Esophagus squamous epithelium (tissue), 5 donors: ENCODE data around the gene KHK. TPM values are rescaled to one million over a fixed set of nuclear protein-coding genes. Genes with fewer than 3 reads are reported as not detected.

Experiments used
- DNase-seq: peaks from one replicate; lab custom pipeline; 2025; lab: John Stamatoyannopoulos, UW
- H3K27ac ChIP-seq, 4 donors: fragments of 200-600 bp; sonication (generic); one replicate each; pipeline ENCODE4 v1.5.1; 2016 to 2019; ENCODE audit warnings: mild to moderate bottlenecking in 1 of 4
- H3K27me3 ChIP-seq, 4 donors: fragments of 200-600 bp; sonication (generic); 1 replicate in 3 of 4; 2 replicates in 1 of 4; pipeline versions ENCODE4 v1.5.1 to v1.6.0; 2017 to 2021; ENCODE audit warnings: antibody characterized with exemption in 1 of 4
- H3K36me3 ChIP-seq, 3 donors: fragments of 200-600 bp; sonication (generic); one replicate each; pipeline ENCODE4 v1.5.1; 2016 to 2019
- H3K4me1 ChIP-seq, 3 donors: fragments of 200-600 bp; sonication (generic); one replicate each; pipeline ENCODE4 v1.5.1; 2017 to 2019
- H3K4me3 ChIP-seq, 4 donors: fragments of 200-600 bp; sonication (generic); 1 replicate in 3 of 4; 2 replicates in 1 of 4; pipeline ENCODE4 v1.5.1; 2016 to 2019; ENCODE audit warnings: mild to moderate bottlenecking in 2 of 4, moderate library complexity in 1 of 4
- H3K9me3 ChIP-seq, 3 donors: fragments of 200-600 bp; sonication (generic); one replicate each; pipeline ENCODE4 v1.5.1; 2016 to 2019
- CTCF ChIP-seq, 6 experiments: fragments of 450-650 bp in 4 of 6; fragments of 200-600 bp in 2 of 6; sonication (generic) in 2 of 6; IDR thresholded peaks; one replicate each; pipeline ENCODE4 v1.5.1; 2016 to 2019; ENCODE audit warnings: antibody characterized with exemption in 6 of 6, mild to moderate bottlenecking in 4 of 6, moderate library complexity in 4 of 6
- POLR2A ChIP-seq, 4 donors: fragments of 450-650 bp; IDR thresholded peaks; one replicate each; pipeline ENCODE4 v1.6.1; 2017; ENCODE audit warnings: antibody characterized with exemption in 4 of 4, mild to moderate bottlenecking in 4 of 4, moderate library complexity in 3 of 4
- WGBS, 2 donors: methylation state at CpG; one replicate each; pipeline ENCODE4 v1.1.5; 2018; 5-methylcytosine and 5-hydroxymethylcytosine counted together
- intact Hi-C: fragments of 100-400 bp; cut with DNase I; formaldehyde crosslinking; loops from one replicate; pipeline ENCODE4 v1.15.0; 2022
- total RNA-seq, 4 donors: library from RNA; depleted of rRNA; stranded (reverse); fragments of >200 nt; gene quantifications; one replicate each; pipeline ENCODE4 v1.1.0, GENCODE V29; 2016
- donor health status: DM: yes; HTN: yes; CAD: no.

The KHK gene
- total RNA-seq, 4 donors from 2014 or later = 1.3 to 1.9 (median 1.4) TPM

GRCh38 chr2:27122791-27123190 is 36.2 kb downstream of the KHK start:
- 89 to 92% methylated on average over 6 to 7 of the region's 7 CpGs for WGBS, 2 donors
- Histone ChIP-seq H3K9me3 (no peaks in the 10 kb centered on the region), H3K4me1 (peaks cover 3 to 29% (median 11%) of the 10 kb centered on the region in 3 donors), H3K36me3 (no peaks in the 10 kb centered on the region), H3K4me3 (peak overlapping the region in 3 of 4 donors; percentile 51 to 73 (median 60)), H3K27me3 (peaks cover 0 to 23% (median 0%) of the 10 kb centered on the region in 4 donors), H3K27ac (no peak overlapping the region)
- no peak for DNase-seq
- intact Hi-C loops = no loop called here
- TF ChIP-seq POLR2A (IDR thresholded peaks at IDR 0.05) (no peak), CTCF (IDR thresholded peaks at IDR 0.05) (no peak)

- H3K4me1 ChIP-seq = peaks cover 3 to 22% (median 6%) of the 10 kb centered on the region in 3 donors
- H3K9me3 ChIP-seq = no peaks in the 10 kb centered on the region
- no peak for TF ChIP-seq CTCF (IDR thresholded peaks at IDR 0.05)
- TF ChIP-seq POLR2A (IDR thresholded peaks at IDR 0.05) = peak in 2 of 4 donors; percentile 22 to 44
- DNase-seq = no peak
- intact Hi-C loops = no loop called here
- H3K4me3 ChIP-seq = peak within 1 kb of the TSS; percentile 36 to 73 (median 56)
- no peaks in the 10 kb centered on the region for H3K36me3 ChIP-seq
- peak within 1 kb of the TSS; percentile 1 to 62 (median 52) for H3K27ac ChIP-seq
- peaks cover 0 to 15% (median 0%) of the 10 kb centered on the region in 4 donors for H3K27me3 ChIP-seq
- WGBS, 2 donors = 22 to 26% methylated on average over 4 to 6 of the region's 47 CpGs
Measured at GRCh38 chr2:27123302-27124150, 37.0 kb downstream of the KHK start, which contains the start of gene ABHD1. Gene ABHD1 (plus strand): TSS chr2:27123815. CDS start chr2:27123949, 134 bp downstream.

GRCh38 chr2:27125104-27125503 is 38.5 kb downstream of the KHK start:
- H3K4me3 ChIP-seq = no peak overlapping the region
- no peaks in the 10 kb centered on the region for H3K9me3 ChIP-seq
- no peak for TF ChIP-seq CTCF (IDR thresholded peaks at IDR 0.05)
- no peak for TF ChIP-seq POLR2A (IDR thresholded peaks at IDR 0.05)
- peaks cover 0 to 10% (median 0%) of the 10 kb centered on the region in 3 donors for H3K36me3 ChIP-seq
- H3K27ac ChIP-seq = no peak overlapping the region
- intact Hi-C loops = no loop called here
- no peaks in the 10 kb centered on the region for H3K27me3 ChIP-seq
- 87 to 95% methylated on average over 3 of the region's 3 CpGs for WGBS, 2 donors
- no peak for DNase-seq
- peaks cover 0 to 14% (median 3%) of the 10 kb centered on the region in 3 donors for H3K4me1 ChIP-seq

- 49 to 59% methylated on average over 5 of the region's 5 CpGs for WGBS, 2 donors
- no peaks in the 10 kb centered on the region for H3K9me3 ChIP-seq
- intact Hi-C loops = no loop called here
- no peak overlapping the region for H3K27ac ChIP-seq
- no peak overlapping the region for H3K4me3 ChIP-seq
- no peak for DNase-seq
- TF ChIP-seq POLR2A (IDR thresholded peaks at IDR 0.05) = no peak
- no peak for TF ChIP-seq CTCF (IDR thresholded peaks at IDR 0.05)
- peaks cover 0 to 14% (median 3%) of the 10 kb centered on the region in 3 donors for H3K4me1 ChIP-seq
- peaks cover 5 to 22% (median 12%) of the 10 kb centered on the region in 3 donors for H3K36me3 ChIP-seq
- no peaks in the 10 kb centered on the region for H3K27me3 ChIP-seq
Measured at GRCh38 chr2:27126252-27126710, 39.7 kb downstream of the KHK start.
